GM12878 (cell line): ENCODE data around the gene EPHA8.

Experiments
- BRCA1 ChIP-seq: IDR thresholded peaks from 2 replicates; pipeline ENCODE4 v1.6.1; 2011; ENCODE audit warnings: low read depth, low read length, improper control_type of control experiment
- EZH2 ChIP-seq: IDR thresholded peaks from 2 replicates; pipeline ENCODE4 v1.6.1; 2012; ENCODE audit warnings: low read depth, mild to moderate bottlenecking, control low read depth, inconsistent platforms, low read length, borderline replicate concordance; ENCODE audit not compliant: control insufficient read depth
- SREBF2 ChIP-seq: IDR thresholded peaks from 2 replicates; pipeline ENCODE4 v1.6.1; 2012; ENCODE audit warnings: mild to moderate bottlenecking, low read length
- YY1 ChIP-seq: IDR thresholded peaks from 2 replicates; pipeline ENCODE4 v1.6.1; 2011; ENCODE audit warnings: low read depth, mild to moderate bottlenecking, low read length
- TF ChIP-seq, protein P1 (sequence below), 3 experiments: IDR thresholded peaks in 2 of 3; conservative IDR thresholded peaks in 1 of 3; 2 replicates each; pipeline ENCODE4 v1.5.1; 2011; ENCODE audit warnings: low read depth in 3 of 3, low read length in 3 of 3, mild to moderate bottlenecking in 3 of 3, control low read depth in 2 of 3, moderate library complexity in 2 of 3, inconsistent platforms in 1 of 3, mixed read lengths in 1 of 3; ENCODE audit not compliant: control insufficient read depth in 2 of 3, insufficient read depth in 1 of 3; ENCODE audit errors: extremely low read depth in 1 of 3

DNA sequence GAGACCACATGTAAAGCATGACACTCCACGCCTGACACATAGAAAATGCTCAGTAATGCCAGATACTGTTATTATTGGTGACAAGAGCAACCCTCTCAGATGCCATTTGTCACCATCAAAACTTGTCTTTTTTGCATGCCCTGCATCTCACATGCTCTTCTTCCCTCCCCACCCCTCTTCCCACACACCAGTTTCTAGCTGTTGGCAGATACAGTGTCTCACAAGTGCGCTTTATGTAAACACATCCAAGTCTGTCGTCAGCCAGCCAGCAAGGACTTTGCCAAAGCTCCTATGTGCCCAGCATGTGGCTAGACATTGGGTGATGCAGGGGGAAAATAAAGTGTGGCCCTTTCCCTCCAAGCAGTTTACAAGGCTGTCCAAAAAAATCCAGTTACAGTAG is 44.9 kb upstream of the EPHA8 start:
- TF ChIP-seq, protein P1, sequence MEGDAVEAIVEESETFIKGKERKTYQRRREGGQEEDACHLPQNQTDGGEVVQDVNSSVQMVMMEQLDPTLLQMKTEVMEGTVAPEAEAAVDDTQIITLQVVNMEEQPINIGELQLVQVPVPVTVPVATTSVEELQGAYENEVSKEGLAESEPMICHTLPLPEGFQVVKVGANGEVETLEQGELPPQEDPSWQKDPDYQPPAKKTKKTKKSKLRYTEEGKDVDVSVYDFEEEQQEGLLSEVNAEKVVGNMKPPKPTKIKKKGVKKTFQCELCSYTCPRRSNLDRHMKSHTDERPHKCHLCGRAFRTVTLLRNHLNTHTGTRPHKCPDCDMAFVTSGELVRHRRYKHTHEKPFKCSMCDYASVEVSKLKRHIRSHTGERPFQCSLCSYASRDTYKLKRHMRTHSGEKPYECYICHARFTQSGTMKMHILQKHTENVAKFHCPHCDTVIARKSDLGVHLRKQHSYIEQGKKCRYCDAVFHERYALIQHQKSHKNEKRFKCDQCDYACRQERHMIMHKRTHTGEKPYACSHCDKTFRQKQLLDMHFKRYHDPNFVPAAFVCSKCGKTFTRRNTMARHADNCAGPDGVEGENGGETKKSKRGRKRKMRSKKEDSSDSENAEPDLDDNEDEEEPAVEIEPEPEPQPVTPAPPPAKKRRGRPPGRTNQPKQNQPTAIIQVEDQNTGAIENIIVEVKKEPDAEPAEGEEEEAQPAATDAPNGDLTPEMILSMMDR (IDR thresholded peaks at IDR 0.05 in 2 of 3, conservative IDR thresholded peaks at IDR 0.05 in 1 of 3; ENCODE audit: control insufficient read depth in 2 of 3, extremely low read depth in 1 of 3, insufficient read depth in 1 of 3, low read depth in 3 of 3, low read length in 3 of 3), result no peak
- no peak for TF ChIP-seq EZH2
- no peak for TF ChIP-seq BRCA1
- TF ChIP-seq YY1, result no peak
- no peak for TF ChIP-seq SREBF2
